Measurements from ENCODE around the gene PRAC1.

PRAC1 gene

GRCh38 chr17:48704361-48705248 lies 17.7 kb downstream of the PRAC1 start:
- DNase-seq (ENCODE audit: low read depth): no peak

DNA sequence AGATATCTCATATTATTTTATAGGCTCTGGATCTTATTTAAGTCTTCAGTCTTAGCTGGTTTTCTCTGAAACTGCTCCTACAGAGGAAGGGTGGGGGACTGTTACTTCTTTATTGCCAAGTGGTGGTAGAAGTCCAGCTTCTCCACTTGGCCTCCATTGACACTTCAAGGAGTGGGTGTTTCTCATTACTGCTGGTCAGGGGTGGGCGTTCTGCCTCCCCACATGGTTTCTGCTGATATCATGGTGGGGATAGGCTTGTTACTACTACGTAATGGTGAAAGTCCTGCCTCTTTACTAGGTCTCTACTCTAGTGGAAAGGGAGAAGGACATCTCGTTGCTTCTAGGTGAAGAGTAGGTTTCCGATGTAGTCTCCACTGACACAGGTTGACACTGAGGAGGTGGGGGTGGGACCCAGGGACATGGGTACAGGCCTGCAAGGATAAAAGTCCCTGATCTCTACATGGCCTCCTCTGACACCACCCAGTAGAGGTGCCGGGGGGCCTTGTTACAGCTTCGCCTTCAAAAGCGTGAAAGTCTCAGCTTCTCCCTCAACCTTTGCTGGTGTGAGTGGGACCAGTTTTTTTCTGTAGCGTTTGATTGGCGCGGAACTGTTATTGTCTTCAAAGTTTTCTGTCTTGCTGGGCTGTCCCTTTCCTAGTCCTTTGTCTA lies 20.3 kb downstream of the PRAC1 start:
- DNase-seq (ENCODE audit: low read depth): no peak

GRCh38 chr17:48693178-48693577 lies 29.1 kb downstream of the PRAC1 start:
- DNase-seq (ENCODE audit: low read depth): no peak

GRCh38 chr17:48692049-48692448 lies 30.3 kb downstream of the PRAC1 start:
- no peak for DNase-seq (ENCODE audit: low read depth)

DNA sequence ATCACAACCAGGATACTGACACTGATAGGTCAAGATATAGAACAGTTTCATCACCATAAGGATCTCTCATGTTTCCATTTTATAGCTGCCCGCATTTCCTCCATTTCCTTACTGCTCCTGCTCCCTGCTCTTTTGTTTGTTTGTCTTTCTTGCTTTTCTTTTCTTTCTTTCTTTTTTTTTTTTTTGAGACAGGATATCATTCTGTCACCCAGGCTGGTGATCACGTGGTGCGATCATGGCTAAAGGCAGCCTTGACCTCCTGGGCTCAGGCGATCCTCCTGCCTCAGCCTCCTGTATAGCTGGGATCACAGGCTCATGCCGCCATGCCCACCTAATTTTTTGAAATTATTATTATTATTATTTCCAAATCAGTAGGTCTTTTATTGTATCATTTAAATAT lies 31.7 kb downstream of the PRAC1 start:
- no peak for DNase-seq (ENCODE audit: low read depth)

DNA sequence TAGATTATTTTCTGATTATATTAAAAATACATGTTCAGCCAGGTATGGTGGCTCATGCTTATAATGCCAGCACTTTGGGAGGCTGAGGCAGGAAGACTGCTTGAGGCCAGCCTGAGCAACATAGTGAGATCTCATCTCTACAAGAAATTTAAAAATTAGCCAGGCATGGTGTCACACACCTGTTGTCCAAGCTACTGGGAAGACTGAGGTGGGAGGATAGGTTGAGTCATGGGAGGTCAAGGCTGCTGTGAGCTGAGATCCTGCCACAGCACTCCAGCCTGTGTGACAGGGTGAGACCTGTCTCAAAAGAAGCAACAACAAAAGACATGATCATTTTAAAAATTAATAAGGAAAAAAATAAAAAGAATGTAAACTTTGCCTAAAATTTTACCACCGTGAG lies 40.7 kb downstream of the PRAC1 start:
- no peak for DNase-seq (ENCODE audit: low read depth)

GRCh38 chr17:48679385-48680096 lies 42.8 kb downstream of the PRAC1 start:
- DNase-seq (ENCODE audit: low read depth): no peak

GRCh38 chr17:48678141-48678971 lies 44.0 kb downstream of the PRAC1 start:
- peak; percentile 54 for DNase-seq (ENCODE audit: low read depth)

GRCh38 chr17:48676963-48677558 lies 45.3 kb downstream of the PRAC1 start:
- no peak for DNase-seq (ENCODE audit: low read depth)

DNA sequence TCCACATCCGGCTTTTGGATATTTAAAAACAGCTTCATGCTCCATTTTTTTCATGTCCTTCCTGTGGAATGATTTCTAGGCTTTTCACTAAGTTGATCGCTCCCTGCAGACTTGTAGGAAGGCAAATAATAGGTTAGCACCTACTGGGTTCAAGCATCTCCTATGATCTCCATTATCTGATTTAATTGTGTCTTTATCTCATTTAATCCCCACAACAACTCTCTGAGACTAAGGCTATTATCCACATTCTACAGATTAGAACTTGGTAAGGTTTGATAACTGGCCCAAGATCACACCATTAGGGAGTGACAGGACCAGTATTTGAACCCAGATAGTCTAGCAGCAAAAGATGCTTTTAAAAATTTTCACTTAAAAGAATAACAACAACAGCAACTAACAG lies 50.0 kb downstream of the PRAC1 start:
- DNase-seq (ENCODE audit: low read depth): no peak

Measured in activated T-helper 9 cell treated with anti-CD3 and anti-CD28 coated beads, Interleukin-2, amount 50 U/mL, for 16 hours (primary cell).